Fibroblast of lung (primary cell): Measurements from ENCODE around the gene SORCS2. TPM values are rescaled to one million over a fixed set of nuclear protein-coding genes. Genes with fewer than 3 reads are reported as not detected.

Source experiments
- DNase-seq, 2 donors: peaks; one replicate each; pipeline versions ENCODE4 v3.0.0 to v3.0.0-alpha.2; 2010; ENCODE audit warnings: low read depth in 2 of 2
- H2AFZ ChIP-seq: 2 replicates; pipeline ENCODE4 v1.5.1; 2012; ENCODE audit warnings: low read length, control low read depth, inconsistent platforms
- H3K27ac ChIP-seq: 2 replicates; pipeline ENCODE4 v1.5.1; 2011; ENCODE audit warnings: low read length, control low read depth; ENCODE audit not compliant: insufficient read depth
- H3K27me3 ChIP-seq: 2 replicates; pipeline ENCODE4 v1.5.1; 2011; ENCODE audit warnings: mild to moderate bottlenecking, low read length; ENCODE audit not compliant: control insufficient read depth, insufficient read depth
- H3K36me3 ChIP-seq: 2 replicates; pipeline ENCODE4 v1.5.1; 2011; ENCODE audit warnings: low read length; ENCODE audit not compliant: control insufficient read depth, insufficient read depth
- H3K4me1 ChIP-seq: 2 replicates; pipeline ENCODE4 v1.5.1; 2011; ENCODE audit warnings: low read length; ENCODE audit not compliant: control insufficient read depth, insufficient read depth; ENCODE audit errors: extremely low read depth
- H3K4me2 ChIP-seq: 2 replicates; pipeline ENCODE4 v1.5.1; 2011; ENCODE audit warnings: low read length, control low read depth; ENCODE audit not compliant: insufficient read depth; ENCODE audit errors: extremely low read depth
- H3K4me3 ChIP-seq, 4 experiments: fragments of 200-600 bp in 1 of 4; sonication (generic) in 1 of 4; replicated peaks in 1 of 4; 2 replicates each; pipeline ENCODE4 v1.5.1; 2011 to 2016; ENCODE audit warnings: low read length in 4 of 4, low read depth in 3 of 4, mild to moderate bottlenecking in 3 of 4, control low read depth in 2 of 4, inconsistent platforms in 1 of 4, mixed read lengths in 1 of 4; ENCODE audit not compliant: insufficient read depth in 1 of 4; ENCODE audit errors: control extremely low read depth in 1 of 4
- H3K79me2 ChIP-seq: 2 replicates; pipeline ENCODE4 v1.5.1; 2012; ENCODE audit warnings: mild to moderate bottlenecking, low read length, inconsistent platforms; ENCODE audit not compliant: control insufficient read depth, insufficient read depth
- H3K9ac ChIP-seq: 2 replicates; pipeline ENCODE4 v1.5.1; 2011; ENCODE audit warnings: mild to moderate bottlenecking, low read length, control low read depth; ENCODE audit not compliant: insufficient read depth
- H3K9me3 ChIP-seq: 2 replicates; pipeline ENCODE4 v1.5.1; 2012; ENCODE audit warnings: low read depth, low read length; ENCODE audit not compliant: control insufficient read depth, insufficient read depth
- H4K20me1 ChIP-seq: 2 replicates; pipeline ENCODE4 v1.5.1; 2011; ENCODE audit warnings: low read length; ENCODE audit not compliant: control insufficient read depth, insufficient read depth; ENCODE audit errors: extremely low read depth
- EZH2 ChIP-seq: IDR thresholded peaks from 2 replicates; pipeline ENCODE4 v1.5.1; 2012; ENCODE audit warnings: low read length, control low read depth, mild to moderate bottlenecking; ENCODE audit errors: missing control alignments
- polyA plus RNA-seq, 2 donors: library from polyadenylated mRNA; depleted of rRNA in 1 of 2; stranded (reverse) in 1 of 2; unstranded in 1 of 2; fragments of >200 nt; gene quantifications; 2 replicates each; pipeline ENCODE4 v1.2.1, GENCODE V29; 2011 to 2012; ENCODE audit warnings: missing spikeins in 1 of 2
- total RNA-seq: library from RNA; depleted of rRNA; stranded (reverse); fragments of >200 nt; gene quantifications from 2 replicates; pipeline ENCODE4 v1.2.1, GENCODE V29; 2014
- TF ChIP-seq, protein P1 (sequence below), 2 donors: IDR thresholded peaks in 1 of 2; conservative IDR thresholded peaks in 1 of 2; 1 replicate in 1 of 2; 2 replicates in 1 of 2; pipeline ENCODE4 v1.5.1; 2011 to 2012; ENCODE audit warnings: low read length in 2 of 2, control low read depth in 1 of 2, inconsistent platforms in 1 of 2, low read depth in 1 of 2, mild to moderate bottlenecking in 1 of 2

SORCS2 gene
- total and polyA plus RNA-seq, 2 donors (not counting 1 experiment from before 2014, with no cell fraction given): 0.17 to 0.41 TPM

DNA sequence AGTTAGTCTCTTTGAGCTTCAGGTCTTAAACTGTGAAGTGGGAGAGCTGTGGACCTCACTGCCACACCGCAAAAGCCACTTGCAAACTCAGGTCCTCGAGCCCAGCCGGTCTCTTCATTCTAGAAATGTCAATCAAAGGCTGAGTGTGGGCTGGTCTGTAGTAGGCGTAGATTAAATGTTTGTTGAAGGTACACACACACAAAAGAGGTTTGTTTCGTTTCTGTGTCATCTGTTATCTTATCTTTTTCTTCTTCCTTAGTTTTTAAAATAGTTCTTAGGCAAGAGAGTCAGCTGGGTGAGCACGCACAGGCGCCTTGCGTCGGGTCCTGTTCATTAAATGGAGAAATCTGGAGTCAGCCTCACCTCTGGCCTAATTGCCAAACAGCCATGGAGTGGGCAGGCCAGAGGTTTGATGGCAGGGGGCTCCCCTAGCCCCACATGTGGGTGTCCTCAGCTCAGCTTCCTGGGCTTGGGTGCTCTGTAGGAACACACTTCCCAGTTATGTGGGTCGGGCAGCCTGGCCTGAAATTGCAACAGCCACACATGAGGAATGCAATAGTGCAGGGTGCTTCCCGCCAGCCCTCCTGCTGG, 243.2 kb downstream of the SORCS2 start:
- no peak overlapping the region for H3K4me2 ChIP-seq
- no peak for TF ChIP-seq EZH2
- TF ChIP-seq, protein P1, sequence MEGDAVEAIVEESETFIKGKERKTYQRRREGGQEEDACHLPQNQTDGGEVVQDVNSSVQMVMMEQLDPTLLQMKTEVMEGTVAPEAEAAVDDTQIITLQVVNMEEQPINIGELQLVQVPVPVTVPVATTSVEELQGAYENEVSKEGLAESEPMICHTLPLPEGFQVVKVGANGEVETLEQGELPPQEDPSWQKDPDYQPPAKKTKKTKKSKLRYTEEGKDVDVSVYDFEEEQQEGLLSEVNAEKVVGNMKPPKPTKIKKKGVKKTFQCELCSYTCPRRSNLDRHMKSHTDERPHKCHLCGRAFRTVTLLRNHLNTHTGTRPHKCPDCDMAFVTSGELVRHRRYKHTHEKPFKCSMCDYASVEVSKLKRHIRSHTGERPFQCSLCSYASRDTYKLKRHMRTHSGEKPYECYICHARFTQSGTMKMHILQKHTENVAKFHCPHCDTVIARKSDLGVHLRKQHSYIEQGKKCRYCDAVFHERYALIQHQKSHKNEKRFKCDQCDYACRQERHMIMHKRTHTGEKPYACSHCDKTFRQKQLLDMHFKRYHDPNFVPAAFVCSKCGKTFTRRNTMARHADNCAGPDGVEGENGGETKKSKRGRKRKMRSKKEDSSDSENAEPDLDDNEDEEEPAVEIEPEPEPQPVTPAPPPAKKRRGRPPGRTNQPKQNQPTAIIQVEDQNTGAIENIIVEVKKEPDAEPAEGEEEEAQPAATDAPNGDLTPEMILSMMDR (conservative IDR thresholded peaks at IDR 0.05 in 1 of 2, IDR thresholded peaks at IDR 0.05 in 1 of 2; ENCODE audit: low read depth in 1 of 2, low read length in 2 of 2): no peak

DNA sequence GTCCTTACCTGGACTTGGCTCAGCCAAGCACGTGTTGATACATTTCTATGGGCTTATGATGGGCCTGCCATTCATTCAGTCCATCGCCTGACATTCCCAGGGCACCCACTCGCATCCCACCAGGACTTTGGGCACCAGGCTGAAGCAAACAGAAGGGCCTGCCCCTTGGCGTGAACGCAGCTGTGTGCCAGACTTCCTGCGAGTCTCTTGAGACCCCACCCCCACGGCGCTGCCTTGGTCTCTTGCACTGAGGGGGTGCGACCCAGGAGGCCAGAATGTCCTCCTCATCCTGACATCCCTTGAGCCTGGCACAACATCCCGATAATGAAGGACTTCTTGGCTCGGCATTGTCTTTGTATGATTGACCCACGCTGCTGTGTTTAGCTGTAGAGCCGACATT, 243.9 kb downstream of the SORCS2 start:
- Histone ChIP-seq H3K4me3 (no peak overlapping the region), H3K79me2 (no peaks in the 10 kb centered on the region), H2AFZ (no peak overlapping the region), H3K36me3 (no peaks in the 10 kb centered on the region), H4K20me1 (no peaks in the 10 kb centered on the region), H3K4me2 (no peak overlapping the region), H3K4me1 (no peaks in the 10 kb centered on the region), H3K9ac (no peak overlapping the region), H3K27me3 (no peaks in the 10 kb centered on the region), H3K27ac (no peak overlapping the region), H3K9me3 (no peaks in the 10 kb centered on the region)
- no peak for TF ChIP-seq EZH2
- TF ChIP-seq, protein P1 (conservative IDR thresholded peaks at IDR 0.05 in 1 of 2, IDR thresholded peaks at IDR 0.05 in 1 of 2; ENCODE audit: low read depth in 1 of 2, low read length in 2 of 2): no peak
- DNase-seq: no peak

More for the DNA sequence above, 243.2 kb downstream of the SORCS2 start:
- DNase-seq: peak in 1 of 2 donors; percentile 35
- Histone ChIP-seq H3K27me3 (no peaks in the 10 kb centered on the region), H3K4me1 (no peaks in the 10 kb centered on the region), H3K79me2 (no peaks in the 10 kb centered on the region), H3K4me3 (no peak overlapping the region), H4K20me1 (no peaks in the 10 kb centered on the region), H3K36me3 (no peaks in the 10 kb centered on the region), H3K27ac (no peak overlapping the region), H3K9ac (no peak overlapping the region), H2AFZ (no peak overlapping the region), H3K9me3 (no peaks in the 10 kb centered on the region)

DNA sequence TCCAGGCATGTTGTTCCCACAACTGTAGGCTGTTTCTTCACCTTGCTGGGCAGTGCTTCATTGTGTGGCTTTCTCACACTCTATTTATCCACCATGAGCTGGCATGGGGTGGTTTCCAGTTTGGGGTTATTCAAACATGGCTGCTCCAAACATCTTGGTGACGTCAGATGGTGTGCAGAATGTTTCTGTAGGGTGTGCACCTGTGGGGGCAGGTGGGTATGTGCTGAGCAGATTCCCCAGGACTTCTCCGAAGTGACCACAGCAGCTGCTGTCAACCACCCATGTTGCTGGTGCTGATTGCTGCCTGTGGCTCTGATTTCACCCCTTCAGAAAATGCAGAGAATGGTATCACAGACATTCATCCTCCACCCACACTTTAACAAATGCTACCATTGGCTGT, 247.4 kb downstream of the SORCS2 start:
- H3K9ac ChIP-seq: no peak overlapping the region
- H3K27me3 ChIP-seq: no peaks in the 10 kb centered on the region
- H2AFZ ChIP-seq: no peak overlapping the region
- no peak overlapping the region for H3K4me2 ChIP-seq
- H3K9me3 ChIP-seq: no peaks in the 10 kb centered on the region
- no peaks in the 10 kb centered on the region for H3K79me2 ChIP-seq
- no peaks in the 10 kb centered on the region for H3K4me1 ChIP-seq
- TF ChIP-seq EZH2: no peak
- TF ChIP-seq, protein P1 (conservative IDR thresholded peaks at IDR 0.05 in 1 of 2, IDR thresholded peaks at IDR 0.05 in 1 of 2; ENCODE audit: low read depth in 1 of 2, low read length in 2 of 2): no peak
- H3K36me3 ChIP-seq: no peaks in the 10 kb centered on the region
- H3K4me3 ChIP-seq: no peak overlapping the region
- H3K27ac ChIP-seq: no peak overlapping the region
- no peak for DNase-seq
- no peaks in the 10 kb centered on the region for H4K20me1 ChIP-seq
